HG02840 (cell line): Measurements from ENCODE around the gene BMERB1.

Experiments used
- ATAC-seq: cut with Tn5 transposase; IDR thresholded peaks from one replicate; pipeline ENCODE4 v1.9.1; 2021; ENCODE audit warnings: mild to moderate bottlenecking, moderate library complexity, moderate number of reproducible peaks; ENCODE audit not compliant: unreplicated experiment, low FRiP score

Gene BMERB1

GRCh38 chr16:15493466-15494180 lies 59.2 kb downstream of the BMERB1 start:
- no peak for ATAC-seq

- no peak for ATAC-seq
These were observed 59.8 kb downstream of the BMERB1 start for GRCh38 chr16:15494236-15494635.

- no peak for ATAC-seq
These were observed 61.5 kb downstream of the BMERB1 start for GRCh38 chr16:15495898-15496297.

GRCh38 chr16:15498427-15499175 lies 64.2 kb downstream of the BMERB1 start:
- ATAC-seq = no peak

GRCh38 chr16:15502041-15502725 lies 67.8 kb downstream of the BMERB1 start:
- ATAC-seq = no peak

- ATAC-seq = no peak
These were observed 72.1 kb downstream of the BMERB1 start for GRCh38 chr16:15506441-15506840.

- ATAC-seq = no peak
These were observed 73.0 kb downstream of the BMERB1 start for GRCh38 chr16:15507301-15507958.

- ATAC-seq = no peak
These were observed 73.7 kb downstream of the BMERB1 start for GRCh38 chr16:15507959-15508627.

- ATAC-seq = no peak
These were observed 74.7 kb downstream of the BMERB1 start for GRCh38 chr16:15509051-15509592.

- no peak for ATAC-seq
These were observed 75.5 kb downstream of the BMERB1 start for GRCh38 chr16:15509593-15510535.

GRCh38 chr16:15510992-15511391 lies 76.6 kb downstream of the BMERB1 start:
- no peak for ATAC-seq

- no peak for ATAC-seq
These were observed 77.5 kb downstream of the BMERB1 start for GRCh38 chr16:15511759-15512487.

GRCh38 chr16:15513156-15513555 lies 78.8 kb downstream of the BMERB1 start:
- no peak for ATAC-seq

- ATAC-seq = no peak
These were observed 81.6 kb downstream of the BMERB1 start for GRCh38 chr16:15515992-15516391.

GRCh38 chr16:15516609-15517008 lies 82.2 kb downstream of the BMERB1 start:
- no peak for ATAC-seq

- no peak for ATAC-seq
These were observed 83.5 kb downstream of the BMERB1 start for GRCh38 chr16:15517743-15518377.

- ATAC-seq = no peak
These were observed 84.3 kb downstream of the BMERB1 start for GRCh38 chr16:15518381-15519351.
